ENCODE results near the gene CAMSAP3.

CAMSAP3 gene

DNA sequence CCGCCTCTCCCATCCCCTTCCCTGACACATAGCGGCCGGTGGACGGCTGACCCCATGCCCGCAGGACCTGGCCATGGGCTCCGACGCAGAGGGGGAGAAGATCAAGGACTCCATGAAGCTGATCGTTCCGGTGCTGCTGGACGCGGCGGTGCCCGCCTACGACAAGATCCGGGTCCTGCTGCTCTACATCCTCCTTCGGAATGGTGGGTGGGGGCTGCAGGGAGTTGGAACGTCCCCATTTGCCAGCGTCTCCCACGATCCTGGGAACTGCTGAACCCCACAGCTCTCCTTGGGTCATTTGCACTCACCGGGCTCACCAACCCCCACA lies 48.9 kb downstream of the CAMSAP3 start:
- TF ChIP-seq, protein P1, sequence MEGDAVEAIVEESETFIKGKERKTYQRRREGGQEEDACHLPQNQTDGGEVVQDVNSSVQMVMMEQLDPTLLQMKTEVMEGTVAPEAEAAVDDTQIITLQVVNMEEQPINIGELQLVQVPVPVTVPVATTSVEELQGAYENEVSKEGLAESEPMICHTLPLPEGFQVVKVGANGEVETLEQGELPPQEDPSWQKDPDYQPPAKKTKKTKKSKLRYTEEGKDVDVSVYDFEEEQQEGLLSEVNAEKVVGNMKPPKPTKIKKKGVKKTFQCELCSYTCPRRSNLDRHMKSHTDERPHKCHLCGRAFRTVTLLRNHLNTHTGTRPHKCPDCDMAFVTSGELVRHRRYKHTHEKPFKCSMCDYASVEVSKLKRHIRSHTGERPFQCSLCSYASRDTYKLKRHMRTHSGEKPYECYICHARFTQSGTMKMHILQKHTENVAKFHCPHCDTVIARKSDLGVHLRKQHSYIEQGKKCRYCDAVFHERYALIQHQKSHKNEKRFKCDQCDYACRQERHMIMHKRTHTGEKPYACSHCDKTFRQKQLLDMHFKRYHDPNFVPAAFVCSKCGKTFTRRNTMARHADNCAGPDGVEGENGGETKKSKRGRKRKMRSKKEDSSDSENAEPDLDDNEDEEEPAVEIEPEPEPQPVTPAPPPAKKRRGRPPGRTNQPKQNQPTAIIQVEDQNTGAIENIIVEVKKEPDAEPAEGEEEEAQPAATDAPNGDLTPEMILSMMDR (IDR thresholded peaks at IDR 0.05), result no peak
- no peak for DNase-seq (ENCODE audit: low spot score)
- H3K27ac ChIP-seq, result no peak overlapping the region
- no peak overlapping the region for H3K4me3 ChIP-seq

DNA sequence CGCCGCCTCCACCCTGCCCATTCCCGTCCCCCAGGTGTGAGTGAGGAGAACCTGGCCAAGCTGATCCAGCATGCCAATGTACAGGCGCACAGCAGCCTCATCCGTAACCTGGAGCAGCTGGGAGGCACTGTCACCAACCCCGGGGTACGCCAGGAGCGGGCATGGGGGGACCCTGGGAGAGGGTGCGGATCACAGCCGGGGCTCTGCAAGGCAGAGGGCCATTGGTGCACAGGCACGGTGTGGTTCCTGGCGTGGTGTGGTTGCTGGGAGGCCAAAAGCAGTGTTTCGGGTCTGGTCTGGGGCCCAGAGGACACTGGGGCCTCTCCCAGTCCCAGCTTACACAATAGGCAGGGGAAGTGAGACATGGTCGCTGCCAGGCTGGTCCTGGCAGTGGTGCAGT lies 49.5 kb downstream of the CAMSAP3 start:
- Histone ChIP-seq H3K27ac (no peak overlapping the region), H3K4me3 (no peak overlapping the region)
- TF ChIP-seq, protein P1 (IDR thresholded peaks at IDR 0.05), result no peak
- DNase-seq (ENCODE audit: low spot score), result no peak

DNA sequence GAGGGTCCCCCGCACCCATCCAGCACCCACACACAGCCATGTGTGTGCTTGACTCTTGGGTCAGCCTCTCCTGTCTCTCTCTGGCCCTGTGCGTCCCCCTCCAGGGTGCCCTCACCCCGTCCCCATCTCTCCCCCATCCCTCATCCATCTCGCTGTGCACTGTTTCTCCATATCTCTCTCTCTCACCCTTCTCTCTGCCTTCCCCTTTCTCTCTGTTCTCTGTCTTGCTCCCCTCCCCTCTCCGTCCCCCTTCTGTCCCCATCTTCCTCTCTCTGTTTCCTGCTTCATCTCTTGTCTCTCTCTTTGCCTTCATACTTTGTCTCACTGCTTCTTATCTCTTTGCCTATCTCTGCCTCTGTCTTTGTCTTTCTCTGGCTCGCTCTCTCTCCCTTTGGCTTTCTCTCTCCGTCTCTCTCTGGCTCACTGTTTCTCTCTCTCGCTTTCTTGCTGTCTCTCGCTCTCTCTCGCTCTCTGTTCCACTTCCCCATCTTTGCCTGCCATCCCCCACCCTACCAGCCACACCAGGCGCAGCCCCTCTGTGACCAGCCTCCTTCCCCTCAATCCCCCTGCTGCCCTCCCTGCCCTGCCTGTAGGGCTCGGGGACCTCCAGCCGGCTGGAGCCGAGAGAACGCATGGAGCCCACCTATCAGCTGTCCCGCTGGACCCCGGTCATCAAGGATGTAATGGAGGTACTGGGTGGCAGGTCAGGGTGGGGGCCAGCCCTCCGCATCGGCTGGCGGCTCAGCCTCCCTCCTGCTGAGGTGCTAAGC lies 50.2 kb downstream of the CAMSAP3 start:
- Histone ChIP-seq H3K27ac (no peak overlapping the region), H3K4me3 (no peak overlapping the region)
- no peak for DNase-seq (ENCODE audit: low spot score)
- TF ChIP-seq, protein P1 (IDR thresholded peaks at IDR 0.05), result no peak

DNA sequence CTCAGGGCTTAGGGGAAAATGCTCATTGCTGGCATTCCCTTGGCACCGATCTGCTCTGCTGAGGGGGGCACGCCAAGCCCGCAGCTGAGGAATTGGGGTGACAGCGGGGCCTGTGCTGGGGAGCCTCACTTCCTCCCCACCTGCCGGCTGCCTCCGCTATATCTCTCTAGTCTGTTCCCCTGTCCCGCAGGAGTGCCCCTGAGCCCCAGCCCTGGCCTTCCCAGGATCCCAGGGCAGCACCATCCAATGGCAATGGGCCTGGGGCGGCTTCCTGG lies 50.7 kb downstream of the CAMSAP3 start:
- no peak overlapping the region for H3K4me3 ChIP-seq
- TF ChIP-seq, protein P1 (IDR thresholded peaks at IDR 0.05), result no peak
- H3K27ac ChIP-seq, result no peak overlapping the region
- no peak for DNase-seq (ENCODE audit: low spot score)

DNA sequence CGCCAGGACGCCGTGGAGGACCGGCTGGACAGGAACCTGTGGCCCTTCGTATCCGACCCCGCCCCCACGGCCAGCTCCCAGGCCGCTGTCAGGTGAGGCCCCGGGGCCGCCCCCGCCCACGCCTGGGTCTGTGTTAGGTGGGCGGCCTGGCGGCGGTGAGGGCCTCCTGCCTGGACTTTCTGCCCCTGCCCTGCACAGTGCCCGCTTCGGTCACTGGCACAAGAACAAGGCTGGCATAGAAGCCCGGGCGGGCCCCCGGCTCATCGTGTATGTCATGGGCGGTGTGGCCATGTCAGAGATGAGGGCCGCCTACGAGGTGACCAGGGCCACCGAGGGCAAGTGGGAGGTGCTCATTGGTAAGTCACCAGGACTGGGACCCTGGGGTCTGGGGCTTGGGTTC lies 51.5 kb downstream of the CAMSAP3 start:
- DNase-seq (ENCODE audit: low spot score), result no peak
- TF ChIP-seq, protein P1 (IDR thresholded peaks at IDR 0.05), result no peak
- Histone ChIP-seq H3K4me3 (no peak overlapping the region), H3K27ac (no peak overlapping the region)

DNA sequence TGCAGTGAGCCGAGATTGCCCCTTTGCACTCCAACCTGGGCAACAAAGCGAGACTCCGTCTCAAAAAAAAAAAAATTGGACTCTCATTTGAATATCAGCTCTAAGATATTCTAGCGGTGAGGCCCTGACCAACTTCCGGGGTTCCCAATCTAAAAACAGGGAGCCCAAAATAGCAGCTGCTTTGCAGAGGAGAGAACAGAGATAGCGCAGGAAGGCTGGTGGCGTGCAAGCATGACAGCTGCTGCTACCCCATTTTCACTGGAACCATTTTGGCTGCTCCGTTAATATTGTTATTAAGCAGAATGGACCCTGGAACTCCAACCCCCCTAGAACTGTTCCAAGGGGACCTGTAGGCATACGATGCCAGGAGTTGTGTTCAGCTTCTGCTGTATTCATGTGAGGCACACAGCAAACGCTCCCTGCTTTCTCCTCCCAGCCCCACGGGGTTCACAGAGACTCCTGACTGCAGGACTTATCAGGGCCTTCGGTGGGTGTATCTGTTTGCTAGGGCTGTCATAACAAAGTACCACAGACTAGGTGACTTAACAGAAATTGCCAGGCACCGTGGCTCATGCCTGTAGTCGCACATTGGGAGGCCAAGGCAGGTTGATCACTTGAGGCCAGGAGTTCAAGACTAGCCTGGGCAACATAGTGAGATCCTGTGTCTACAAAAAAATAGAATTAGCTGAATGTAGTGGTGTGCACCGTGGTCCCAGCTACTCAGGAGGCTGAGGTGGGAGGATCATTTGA lies 52.8 kb downstream of the CAMSAP3 start:
- TF ChIP-seq, protein P1 (IDR thresholded peaks at IDR 0.05), result no peak
- H3K4me3 ChIP-seq, result no peak overlapping the region
- no peak for DNase-seq (ENCODE audit: low spot score)
- no peak overlapping the region for H3K27ac ChIP-seq

DNA sequence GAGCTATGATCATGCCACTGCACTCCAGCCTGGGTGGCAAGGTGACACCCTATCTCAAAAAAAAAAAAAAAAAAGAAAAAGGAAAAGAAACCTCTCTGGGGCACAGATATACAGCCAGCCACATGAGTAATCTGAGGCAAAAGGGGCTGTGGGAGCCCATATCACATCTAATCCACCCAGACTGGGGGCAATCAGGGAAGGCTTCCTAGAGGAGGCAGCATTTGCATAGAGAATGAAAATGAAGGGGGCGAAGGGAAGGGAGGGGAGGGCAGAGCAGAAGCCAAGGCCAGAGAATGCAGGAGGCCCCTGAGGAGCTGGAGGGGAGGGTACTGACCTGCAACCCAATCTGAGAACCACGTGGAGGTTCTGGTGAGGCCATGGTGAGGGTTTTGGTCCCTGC lies 54.5 kb downstream of the CAMSAP3 start:
- no peak for DNase-seq (ENCODE audit: low spot score)
- Histone ChIP-seq H3K4me3 (no peak overlapping the region), H3K27ac (no peak overlapping the region)
- TF ChIP-seq, protein P1 (IDR thresholded peaks at IDR 0.05), result no peak

All from coronary artery (tissue), 2 donors.